Measurements from ENCODE around the gene JARID2. TPM values are rescaled to one million over a fixed set of nuclear protein-coding genes. Genes with fewer than 3 reads are reported as not detected.

Gene JARID2
- total and polyA plus RNA-seq, 9 of the 15 experiments (the other 6 are each of a cell fraction or from before 2014, with no cell fraction given), result 5.0 to 29.0 (median 15.6) TPM

DNA sequence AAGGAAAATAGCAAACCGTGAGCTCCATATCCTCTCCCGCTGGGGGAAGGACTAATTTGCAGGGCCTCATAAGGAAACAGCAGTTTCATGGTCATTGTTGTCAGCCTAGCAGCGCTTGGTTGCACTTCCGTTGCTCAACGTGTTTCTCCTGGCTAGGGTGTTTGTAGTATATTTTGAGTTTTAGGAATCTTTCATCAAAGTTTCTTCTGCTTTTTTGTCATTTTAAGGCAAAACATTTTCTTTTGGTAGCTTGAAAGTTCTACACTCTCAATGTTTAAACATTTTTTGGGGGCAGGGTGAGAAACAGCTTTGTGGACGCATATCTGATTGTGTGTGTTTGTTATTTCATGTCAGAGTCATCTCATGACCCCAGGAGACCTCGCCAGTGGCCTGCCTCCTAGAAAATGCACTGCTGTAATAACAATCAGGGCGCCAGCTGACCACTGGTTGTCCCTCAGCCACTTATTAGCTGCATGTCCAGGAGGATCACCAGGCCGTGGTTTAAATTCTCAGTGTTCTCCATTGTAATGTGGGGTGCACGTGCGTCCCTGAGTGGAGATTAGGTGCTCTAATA lies 20.6 kb downstream of the JARID2 start:
- H3K79me2 ChIP-seq (ENCODE audit: control insufficient read depth, insufficient read depth, low read length), result peaks cover 97% of the 10 kb centered on the region
- ChIA-PET CTCF (ENCODE audit: low intra/inter-chr PET ratio) (no interaction called here), POLR2A (interaction anchor here (0.7 to 6.5 kb wide), 15 partner anchors 10 to 1092 kb away, joined by 3 to 65 read pairs (median 4); partner anchors contain the start of gene JARID2)
- H2AFZ ChIP-seq (ENCODE audit: low read depth, low read length), result no peak overlapping the region
- intact Hi-C loops (cut with micrococcal nuclease) (loop anchor here (1.0 kb wide), 1 partner anchor 38 kb away; no protein-coding TSS in a partner anchor), in situ Hi-C loops (cut with MboI) (no loop called here)
- H3K27me3 ChIP-seq (ENCODE audit: control insufficient read depth in 2 of 2, insufficient read depth in 2 of 2, low read length in 2 of 2), result no peaks in the 10 kb centered on the region
- H3K9me1 ChIP-seq (ENCODE audit: control insufficient read depth, insufficient read depth, low read length), result peaks cover 11% of the 10 kb centered on the region
- peak; percentile 76 for FAIRE-seq
- no TSS peak for BruUV-seq (replicated peaks)
- peaks cover 35 to 60% of the 10 kb centered on the region in 2 experiments for H3K4me1 ChIP-seq (replicated peaks in 1 of 2; ENCODE audit: control insufficient read depth in 2 of 2, insufficient read depth in 2 of 2, low read length in 2 of 2)
- peak overlapping the region; percentile 15 to 42; a peak in 3 of 4 replicates for H3K9ac ChIP-seq (ENCODE audit: insufficient read depth in 1 of 2, low read depth in 2 of 2, low read length in 2 of 2)
- peak; percentile 75 for ATAC-seq
- H3K27ac ChIP-seq (ENCODE audit: extremely low read depth, low read depth, low read length), result peak overlapping the region; percentile 56; the same call in 2 of the 3 replicates
- H3K4me3 ChIP-seq, result no peak overlapping the region
- peak overlapping the region; percentile 59 for H3K4me2 ChIP-seq (ENCODE audit: insufficient read depth, low read length)
- H4K20me1 ChIP-seq (replicated peaks; ENCODE audit: control insufficient read depth, insufficient read depth, low read length), result peaks cover 58% of the 10 kb centered on the region
- H3K9me3 ChIP-seq (replicated peaks; ENCODE audit: control insufficient read depth, insufficient read depth, low read depth, low read length), result no peaks in the 10 kb centered on the region
- no peaks in the 10 kb centered on the region; the same call in 2 of the 3 replicates for H3K36me3 ChIP-seq (ENCODE audit: control insufficient read depth, insufficient read depth, low read length)
- peak; percentile 51 to 75 (median 64) for DNase-seq (ENCODE audit: extremely low read depth in 1 of 4, low spot score in 3 of 4)
- WGBS (ENCODE audit: insufficient coverage, low coverage, missing lambda C conversion rate), result 6% methylated on average over 11 of the region's 11 CpGs
- TF ChIP-seq ATF7 (IDR thresholded peaks at IDR 0.05) (peak; percentile 69), ATF1 (CRISPR knock-in tag; IDR thresholded peaks at IDR 0.05) (no peak), ATF1 (tag; IDR thresholded peaks at IDR 0.05) (peak; percentile 82), SMARCA4 (IDR thresholded peaks at IDR 0.05) (peak; percentile 88), EP400 (IDR thresholded peaks at IDR 0.05) (peak; percentile 61), CEBPB (tag; IDR thresholded peaks at IDR 0.05) (peak; percentile 81; the same call in 1 of the 2 replicates), GTF2E2 (tag; IDR thresholded peaks at IDR 0.05) (no peak), ZNF57 (CRISPR knock-in tag; IDR thresholded peaks at IDR 0.05) (no peak), CCNT2 (IDR thresholded peaks at IDR 0.05; ENCODE audit: borderline replicate concordance, extremely low read depth, insufficient read length, low read depth, low read length) (peak; percentile 22), ETV5 (CRISPR knock-in tag; IDR thresholded peaks at IDR 0.05; ENCODE audit: low read depth) (peak; percentile 64), ETS2 (tag; IDR thresholded peaks at IDR 0.05; ENCODE audit: borderline replicate concordance, poor library complexity, severe bottlenecking) (no peak)
- TF ChIP-seq, protein P1, sequence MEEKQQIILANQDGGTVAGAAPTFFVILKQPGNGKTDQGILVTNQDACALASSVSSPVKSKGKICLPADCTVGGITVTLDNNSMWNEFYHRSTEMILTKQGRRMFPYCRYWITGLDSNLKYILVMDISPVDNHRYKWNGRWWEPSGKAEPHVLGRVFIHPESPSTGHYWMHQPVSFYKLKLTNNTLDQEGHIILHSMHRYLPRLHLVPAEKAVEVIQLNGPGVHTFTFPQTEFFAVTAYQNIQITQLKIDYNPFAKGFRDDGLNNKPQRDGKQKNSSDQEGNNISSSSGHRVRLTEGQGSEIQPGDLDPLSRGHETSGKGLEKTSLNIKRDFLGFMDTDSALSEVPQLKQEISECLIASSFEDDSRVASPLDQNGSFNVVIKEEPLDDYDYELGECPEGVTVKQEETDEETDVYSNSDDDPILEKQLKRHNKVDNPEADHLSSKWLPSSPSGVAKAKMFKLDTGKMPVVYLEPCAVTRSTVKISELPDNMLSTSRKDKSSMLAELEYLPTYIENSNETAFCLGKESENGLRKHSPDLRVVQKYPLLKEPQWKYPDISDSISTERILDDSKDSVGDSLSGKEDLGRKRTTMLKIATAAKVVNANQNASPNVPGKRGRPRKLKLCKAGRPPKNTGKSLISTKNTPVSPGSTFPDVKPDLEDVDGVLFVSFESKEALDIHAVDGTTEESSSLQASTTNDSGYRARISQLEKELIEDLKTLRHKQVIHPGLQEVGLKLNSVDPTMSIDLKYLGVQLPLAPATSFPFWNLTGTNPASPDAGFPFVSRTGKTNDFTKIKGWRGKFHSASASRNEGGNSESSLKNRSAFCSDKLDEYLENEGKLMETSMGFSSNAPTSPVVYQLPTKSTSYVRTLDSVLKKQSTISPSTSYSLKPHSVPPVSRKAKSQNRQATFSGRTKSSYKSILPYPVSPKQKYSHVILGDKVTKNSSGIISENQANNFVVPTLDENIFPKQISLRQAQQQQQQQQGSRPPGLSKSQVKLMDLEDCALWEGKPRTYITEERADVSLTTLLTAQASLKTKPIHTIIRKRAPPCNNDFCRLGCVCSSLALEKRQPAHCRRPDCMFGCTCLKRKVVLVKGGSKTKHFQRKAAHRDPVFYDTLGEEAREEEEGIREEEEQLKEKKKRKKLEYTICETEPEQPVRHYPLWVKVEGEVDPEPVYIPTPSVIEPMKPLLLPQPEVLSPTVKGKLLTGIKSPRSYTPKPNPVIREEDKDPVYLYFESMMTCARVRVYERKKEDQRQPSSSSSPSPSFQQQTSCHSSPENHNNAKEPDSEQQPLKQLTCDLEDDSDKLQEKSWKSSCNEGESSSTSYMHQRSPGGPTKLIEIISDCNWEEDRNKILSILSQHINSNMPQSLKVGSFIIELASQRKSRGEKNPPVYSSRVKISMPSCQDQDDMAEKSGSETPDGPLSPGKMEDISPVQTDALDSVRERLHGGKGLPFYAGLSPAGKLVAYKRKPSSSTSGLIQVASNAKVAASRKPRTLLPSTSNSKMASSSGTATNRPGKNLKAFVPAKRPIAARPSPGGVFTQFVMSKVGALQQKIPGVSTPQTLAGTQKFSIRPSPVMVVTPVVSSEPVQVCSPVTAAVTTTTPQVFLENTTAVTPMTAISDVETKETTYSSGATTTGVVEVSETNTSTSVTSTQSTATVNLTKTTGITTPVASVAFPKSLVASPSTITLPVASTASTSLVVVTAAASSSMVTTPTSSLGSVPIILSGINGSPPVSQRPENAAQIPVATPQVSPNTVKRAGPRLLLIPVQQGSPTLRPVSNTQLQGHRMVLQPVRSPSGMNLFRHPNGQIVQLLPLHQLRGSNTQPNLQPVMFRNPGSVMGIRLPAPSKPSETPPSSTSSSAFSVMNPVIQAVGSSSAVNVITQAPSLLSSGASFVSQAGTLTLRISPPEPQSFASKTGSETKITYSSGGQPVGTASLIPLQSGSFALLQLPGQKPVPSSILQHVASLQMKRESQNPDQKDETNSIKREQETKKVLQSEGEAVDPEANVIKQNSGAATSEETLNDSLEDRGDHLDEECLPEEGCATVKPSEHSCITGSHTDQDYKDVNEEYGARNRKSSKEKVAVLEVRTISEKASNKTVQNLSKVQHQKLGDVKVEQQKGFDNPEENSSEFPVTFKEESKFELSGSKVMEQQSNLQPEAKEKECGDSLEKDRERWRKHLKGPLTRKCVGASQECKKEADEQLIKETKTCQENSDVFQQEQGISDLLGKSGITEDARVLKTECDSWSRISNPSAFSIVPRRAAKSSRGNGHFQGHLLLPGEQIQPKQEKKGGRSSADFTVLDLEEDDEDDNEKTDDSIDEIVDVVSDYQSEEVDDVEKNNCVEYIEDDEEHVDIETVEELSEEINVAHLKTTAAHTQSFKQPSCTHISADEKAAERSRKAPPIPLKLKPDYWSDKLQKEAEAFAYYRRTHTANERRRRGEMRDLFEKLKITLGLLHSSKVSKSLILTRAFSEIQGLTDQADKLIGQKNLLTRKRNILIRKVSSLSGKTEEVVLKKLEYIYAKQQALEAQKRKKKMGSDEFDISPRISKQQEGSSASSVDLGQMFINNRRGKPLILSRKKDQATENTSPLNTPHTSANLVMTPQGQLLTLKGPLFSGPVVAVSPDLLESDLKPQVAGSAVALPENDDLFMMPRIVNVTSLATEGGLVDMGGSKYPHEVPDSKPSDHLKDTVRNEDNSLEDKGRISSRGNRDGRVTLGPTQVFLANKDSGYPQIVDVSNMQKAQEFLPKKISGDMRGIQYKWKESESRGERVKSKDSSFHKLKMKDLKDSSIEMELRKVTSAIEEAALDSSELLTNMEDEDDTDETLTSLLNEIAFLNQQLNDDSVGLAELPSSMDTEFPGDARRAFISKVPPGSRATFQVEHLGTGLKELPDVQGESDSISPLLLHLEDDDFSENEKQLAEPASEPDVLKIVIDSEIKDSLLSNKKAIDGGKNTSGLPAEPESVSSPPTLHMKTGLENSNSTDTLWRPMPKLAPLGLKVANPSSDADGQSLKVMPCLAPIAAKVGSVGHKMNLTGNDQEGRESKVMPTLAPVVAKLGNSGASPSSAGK (IDR thresholded peaks at IDR 0.05), result peak; percentile 28

Data from K562 (cell line).